ENCODE results near the gene ATOH8.
"Not testable (repeated sequence)": the region's sequence is repeated elsewhere in the genome, so short reads cannot be mapped to it uniquely, and the experiment has no call there.

ATOH8 gene

DNA sequence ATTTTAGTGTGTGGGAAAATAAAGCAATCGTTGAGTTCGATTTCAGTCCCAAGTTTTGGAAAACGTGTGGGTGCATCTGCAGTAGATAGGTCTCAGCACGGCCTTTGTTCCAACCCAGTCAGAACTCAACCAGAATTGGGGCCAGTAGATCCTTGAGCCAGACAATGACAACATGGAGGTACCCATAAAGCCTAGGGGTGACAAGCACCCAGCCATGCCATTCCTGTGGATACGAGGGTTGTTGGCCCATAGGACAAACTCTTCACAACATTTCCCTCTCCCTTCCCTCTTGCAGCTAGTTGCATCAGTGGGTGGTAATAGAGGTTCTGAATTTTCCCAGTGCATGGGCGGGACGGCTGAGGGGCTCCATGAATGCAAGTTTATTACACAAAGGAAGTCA is 74.9 kb downstream of the ATOH8 start:
- DNase-seq (ENCODE audit: low read depth): no peak

GRCh38 chr2:85829394-85829793 is 75.6 kb downstream of the ATOH8 start:
- DNase-seq (ENCODE audit: low read depth): not testable (repeated sequence)

DNA sequence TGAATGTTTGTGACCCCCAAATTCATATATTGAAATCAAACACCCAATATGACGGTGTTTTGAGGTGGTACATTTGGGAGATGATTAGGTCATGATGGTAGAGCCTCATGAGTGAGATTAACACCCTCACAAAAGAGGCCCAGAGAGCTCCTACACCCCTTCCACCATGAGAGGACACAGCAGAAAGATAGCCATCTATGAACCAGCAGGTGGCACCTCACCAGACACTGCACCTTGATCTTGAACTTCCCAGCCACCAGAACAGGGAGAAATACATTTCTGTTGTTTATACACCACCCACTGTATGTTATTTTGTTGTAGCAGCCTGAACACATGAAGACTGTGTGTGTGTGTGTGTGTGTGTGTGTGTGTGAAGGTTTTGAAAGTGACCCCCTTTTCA is 76.9 kb downstream of the ATOH8 start:
- no peak for DNase-seq (ENCODE audit: low read depth)

DNA sequence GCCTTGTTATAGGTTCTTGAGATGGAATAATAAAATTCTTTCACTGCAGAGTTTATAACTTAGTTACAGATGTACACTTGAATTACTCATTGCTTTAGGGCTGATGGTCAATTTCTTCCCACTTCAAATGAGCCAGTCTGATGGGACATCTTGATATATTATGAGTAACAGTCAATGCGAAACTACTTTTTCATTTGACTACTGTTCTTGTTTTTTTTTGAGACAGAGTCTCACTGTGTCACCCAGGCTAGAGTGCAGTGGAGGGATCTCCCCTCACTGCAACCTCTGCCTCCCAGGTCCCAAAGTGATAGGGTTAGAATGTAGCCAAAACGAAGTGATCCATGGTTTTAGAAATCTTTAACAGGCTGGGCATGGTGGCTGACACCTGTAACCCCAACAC is 77.9 kb downstream of the ATOH8 start:
- no peak for DNase-seq (ENCODE audit: low read depth)

GRCh38 chr2:85834466-85834865 is 80.7 kb downstream of the ATOH8 start:
- DNase-seq (ENCODE audit: low read depth): peak; percentile 10
